GM23338 (cell line): Measurements from ENCODE around the gene USP15. TPM values are rescaled to one million over a fixed set of nuclear protein-coding genes. Genes with fewer than 3 reads are reported as not detected.
"Not testable (repeated sequence)": the region's sequence is repeated elsewhere in the genome, so short reads cannot be mapped to it uniquely, and the experiment has no call there.

Source experiments
- ATAC-seq: fragments of 200-7000 bp; cut with Tn5 transposase; 3 replicates; pipeline ENCODE4 v1.9.1; 2020
- DNase-seq: peaks from one replicate; pipeline ENCODE4 v3.0.0-alpha.2; 2015; ENCODE audit warnings: low spot score
- H2AFZ ChIP-seq: fragments of 200-600 bp; sonication (generic); 2 replicates; pipeline ENCODE4 v1.8.0; 2016; ENCODE audit warnings: antibody characterized with exemption, mild to moderate bottlenecking, moderate library complexity
- H3F3A ChIP-seq: fragments of 200-600 bp; sonication (generic); replicated peaks from 2 replicates; pipeline ENCODE4 v1.8.0; 2017; ENCODE audit warnings: antibody characterized with exemption, mixed run types, low read depth
- H3K27ac ChIP-seq: fragments of 200-600 bp; sonication (generic); 2 replicates; pipeline ENCODE4 v1.6.1; 2016; ENCODE audit warnings: low read depth
- H3K27me3 ChIP-seq: fragments of 200-600 bp; sonication (generic); 2 replicates; pipeline ENCODE4 v1.8.0; 2016; ENCODE audit warnings: mild to moderate bottlenecking, mixed run types, moderate library complexity; ENCODE audit not compliant: insufficient read depth
- H3K36me3 ChIP-seq: fragments of 200-600 bp; sonication (generic); 2 replicates; pipeline ENCODE4 v1.8.0; 2016; ENCODE audit warnings: mild to moderate bottlenecking; ENCODE audit not compliant: insufficient read depth
- H3K4me1 ChIP-seq: fragments of 200-600 bp; sonication (generic); 2 replicates; pipeline ENCODE4 v1.8.0; 2016; ENCODE audit warnings: mild to moderate bottlenecking, moderate library complexity; ENCODE audit not compliant: insufficient read depth
- H3K4me2 ChIP-seq: fragments of 200-600 bp; sonication (generic); 2 replicates; pipeline ENCODE4 v1.7.1; 2017; ENCODE audit warnings: mixed run types
- H3K4me3 ChIP-seq: fragments of 200-600 bp; sonication (generic); 2 replicates; pipeline ENCODE4 v1.6.1; 2016; ENCODE audit warnings: mixed run types
- H3K79me2 ChIP-seq: fragments of 200-600 bp; sonication (generic); replicated peaks from 2 replicates; pipeline ENCODE4 v1.8.0; 2017; ENCODE audit warnings: mild to moderate bottlenecking; ENCODE audit not compliant: insufficient read depth
- H3K9me2 ChIP-seq: fragments of 200-600 bp; sonication (generic); 2 replicates; pipeline ENCODE4 v1.8.0; 2017; ENCODE audit not compliant: insufficient read depth
- H4K20me1 ChIP-seq: fragments of 200-600 bp; sonication (generic); replicated peaks from 2 replicates; pipeline ENCODE4 v1.8.0; 2017; ENCODE audit warnings: mild to moderate bottlenecking; ENCODE audit not compliant: insufficient read depth
- H3K27ac Mint-ChIP-seq: 2 replicates; pipeline ENCODE4 v1.8.0; 2020; ENCODE audit warnings: inconsistent platforms, mild to moderate bottlenecking, moderate library complexity, mixed read lengths
- H3K27me3 Mint-ChIP-seq: 3 replicates; pipeline ENCODE4 v1.8.0; 2022; ENCODE audit warnings: low read depth, mild to moderate bottlenecking, moderate library complexity, mixed read lengths, inconsistent platforms; ENCODE audit not compliant: insufficient read depth, poor library complexity
- H3K36me3 Mint-ChIP-seq: 3 replicates; pipeline ENCODE4 v1.8.0; 2021; ENCODE audit warnings: low read depth, mild to moderate bottlenecking, inconsistent platforms, moderate library complexity, mixed read lengths
- H3K4me1 Mint-ChIP-seq: 3 replicates; pipeline ENCODE4 v1.8.0; 2020; ENCODE audit warnings: mild to moderate bottlenecking, inconsistent platforms, mixed read lengths
- H3K4me3 Mint-ChIP-seq: 3 replicates; pipeline ENCODE4 v1.8.0; 2021; ENCODE audit warnings: moderate library complexity, mild to moderate bottlenecking, inconsistent platforms, mixed read lengths
- H3K9me3 Mint-ChIP-seq: 3 replicates; pipeline ENCODE4 v1.8.0; 2020; ENCODE audit warnings: moderate library complexity, mild to moderate bottlenecking, inconsistent platforms, mixed read lengths
- EZH2phosphoT487 ChIP-seq: fragments of 200-600 bp; sonication (generic); IDR thresholded peaks from one replicate; pipeline ENCODE4 v1.8.1; 2018; ENCODE audit warnings: antibody characterized with exemption; ENCODE audit not compliant: unreplicated experiment
- NANOG ChIP-seq: IDR thresholded peaks from 2 replicates; pipeline ENCODE4 v1.6.1; 2016; ENCODE audit warnings: antibody characterized with exemption, borderline replicate concordance
- ZNF331 ChIP-seq: fragments of 250-450 bp; sonication (Bioruptor Pico); IDR thresholded peaks from 2 replicates; pipeline ENCODE4 v1.5.0; 2020; ENCODE audit warnings: low read depth, mild to moderate bottlenecking, moderate library complexity
- polyA plus RNA-seq: library from polyadenylated mRNA; unstranded; fragments of >200 nt; fragmentation: Nextera tagmentation; extraction: Ambion mirVana; gene quantifications from 2 replicates; pipeline ENCODE4 v1.2.1, GENCODE V29; 2016
- total RNA-seq: library from RNA; depleted of rRNA; stranded (reverse); fragments of >200 nt; shearing (Covaris generic); gene quantifications from 2 replicates; pipeline ENCODE4 v1.2.3, GENCODE V29; 2014
- TF ChIP-seq, protein P1 (sequence below): IDR thresholded peaks from one replicate; pipeline ENCODE4 v1.6.1; 2018; ENCODE audit warnings: antibody characterized with exemption; ENCODE audit not compliant: unreplicated experiment

The USP15 gene
- total and polyA plus RNA-seq, 2 experiments from 2014 or later = 29.5 to 60.3 TPM

DNA sequence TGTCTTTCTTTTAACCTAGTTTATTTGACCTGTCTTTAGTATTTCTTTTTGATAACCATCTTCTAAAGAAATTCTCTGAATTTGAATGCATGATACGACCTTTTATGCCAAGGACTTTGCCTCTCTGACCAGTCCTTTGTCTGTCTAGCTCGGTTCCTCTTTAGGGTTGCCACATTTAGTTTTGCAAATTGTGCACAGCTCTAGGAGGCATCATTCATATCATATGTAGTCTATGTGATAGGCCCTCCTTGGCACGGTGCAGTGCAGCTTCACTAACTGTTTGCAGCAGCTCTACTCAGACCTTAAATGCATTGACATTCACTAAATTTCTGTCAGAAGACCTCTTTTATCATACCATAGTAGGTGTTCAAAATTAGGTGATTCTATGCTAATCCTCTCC lies 75.6 kb downstream of the USP15 start (continued):
- TF ChIP-seq, protein P1, sequence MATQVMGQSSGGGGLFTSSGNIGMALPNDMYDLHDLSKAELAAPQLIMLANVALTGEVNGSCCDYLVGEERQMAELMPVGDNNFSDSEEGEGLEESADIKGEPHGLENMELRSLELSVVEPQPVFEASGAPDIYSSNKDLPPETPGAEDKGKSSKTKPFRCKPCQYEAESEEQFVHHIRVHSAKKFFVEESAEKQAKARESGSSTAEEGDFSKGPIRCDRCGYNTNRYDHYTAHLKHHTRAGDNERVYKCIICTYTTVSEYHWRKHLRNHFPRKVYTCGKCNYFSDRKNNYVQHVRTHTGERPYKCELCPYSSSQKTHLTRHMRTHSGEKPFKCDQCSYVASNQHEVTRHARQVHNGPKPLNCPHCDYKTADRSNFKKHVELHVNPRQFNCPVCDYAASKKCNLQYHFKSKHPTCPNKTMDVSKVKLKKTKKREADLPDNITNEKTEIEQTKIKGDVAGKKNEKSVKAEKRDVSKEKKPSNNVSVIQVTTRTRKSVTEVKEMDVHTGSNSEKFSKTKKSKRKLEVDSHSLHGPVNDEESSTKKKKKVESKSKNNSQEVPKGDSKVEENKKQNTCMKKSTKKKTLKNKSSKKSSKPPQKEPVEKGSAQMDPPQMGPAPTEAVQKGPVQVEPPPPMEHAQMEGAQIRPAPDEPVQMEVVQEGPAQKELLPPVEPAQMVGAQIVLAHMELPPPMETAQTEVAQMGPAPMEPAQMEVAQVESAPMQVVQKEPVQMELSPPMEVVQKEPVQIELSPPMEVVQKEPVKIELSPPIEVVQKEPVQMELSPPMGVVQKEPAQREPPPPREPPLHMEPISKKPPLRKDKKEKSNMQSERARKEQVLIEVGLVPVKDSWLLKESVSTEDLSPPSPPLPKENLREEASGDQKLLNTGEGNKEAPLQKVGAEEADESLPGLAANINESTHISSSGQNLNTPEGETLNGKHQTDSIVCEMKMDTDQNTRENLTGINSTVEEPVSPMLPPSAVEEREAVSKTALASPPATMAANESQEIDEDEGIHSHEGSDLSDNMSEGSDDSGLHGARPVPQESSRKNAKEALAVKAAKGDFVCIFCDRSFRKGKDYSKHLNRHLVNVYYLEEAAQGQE = no peak
- TF ChIP-seq NANOG (no peak), ZNF331 (CRISPR knock-in tag) (no peak), EZH2phosphoT487 (no peak)

DNA sequence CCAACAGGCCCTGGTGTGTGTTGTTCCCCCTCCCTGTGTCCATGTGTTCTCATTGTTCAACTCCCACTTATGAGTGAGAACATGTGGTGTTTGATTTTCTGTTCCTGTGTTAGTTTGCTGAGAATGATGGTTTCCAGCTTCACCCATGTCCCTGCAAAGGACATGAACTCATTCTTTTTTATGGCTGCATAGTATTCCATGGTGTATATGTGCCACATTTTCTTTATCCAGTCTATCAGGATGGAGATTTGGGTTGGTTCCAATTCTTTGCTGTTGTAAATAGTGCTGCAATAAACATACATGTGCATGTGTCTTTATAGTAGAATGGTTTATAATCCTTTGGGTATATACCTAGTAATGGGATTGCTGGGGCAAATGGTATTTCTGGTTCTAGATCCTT lies 77.4 kb downstream of the USP15 start:
- H3K9me2 ChIP-seq, DNase-seq, H3K4me3 Mint-ChIP-seq, H3K4me2 ChIP-seq, H3K27ac ChIP-seq, H3K4me3 ChIP-seq, H3K4me1 ChIP-seq, H3K4me1 Mint-ChIP-seq, H2AFZ ChIP-seq, H3K36me3 ChIP-seq, H3F3A ChIP-seq, H3K27me3 Mint-ChIP-seq, ATAC-seq, H3K27me3 ChIP-seq, H3K27ac Mint-ChIP-seq, H4K20me1 ChIP-seq: not testable (repeated sequence)
- H3K79me2 ChIP-seq = peaks cover 11% of the 10 kb centered on the region; the same call in 1 of the 2 replicates
- H3K9me3 Mint-ChIP-seq = peaks cover 18% of the 10 kb centered on the region; the same call in 2 of the 3 replicates
- H3K36me3 Mint-ChIP-seq = peaks cover 17% of the 10 kb centered on the region

DNA sequence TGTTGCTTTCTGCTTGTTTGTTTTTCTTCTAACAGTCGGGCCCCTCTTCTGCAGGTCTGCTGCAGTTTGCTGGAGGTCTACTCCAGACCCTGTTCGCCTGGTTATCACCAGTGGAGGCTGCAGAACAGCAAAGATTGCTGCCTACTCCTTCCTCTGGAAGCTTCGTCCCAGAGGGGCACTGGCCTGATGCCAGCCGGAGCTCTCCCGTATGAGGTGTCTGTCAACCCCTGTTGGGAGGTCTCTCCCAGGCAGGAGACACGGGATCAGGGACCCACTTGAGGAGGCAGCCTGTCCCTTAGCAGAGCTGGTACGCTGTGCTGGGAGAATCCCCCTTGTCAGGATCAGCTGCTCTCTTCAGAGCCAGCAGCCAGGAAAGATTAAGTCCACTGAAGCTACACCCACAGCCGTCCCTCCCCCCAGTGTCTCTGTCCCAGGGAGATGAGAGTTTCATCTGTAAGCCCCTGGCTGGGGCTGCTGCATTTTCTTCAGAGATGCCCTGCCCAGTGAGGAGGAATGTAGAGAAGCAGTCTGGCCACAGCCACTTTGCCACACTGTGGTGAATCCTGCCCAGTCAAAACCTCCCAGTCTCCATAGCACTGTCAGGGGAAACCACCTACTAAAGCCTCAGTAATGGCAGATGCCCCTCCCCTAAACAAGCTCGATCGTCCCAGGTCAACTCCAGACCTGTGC lies 82.6 kb downstream of the USP15 start:
- Mint-ChIP-seq H3K36me3 (peaks cover 38% of the 10 kb centered on the region), H3K9me3 (peaks cover 15% of the 10 kb centered on the region; the same call in 2 of the 3 replicates)
- H3K27me3 Mint-ChIP-seq, H2AFZ ChIP-seq, DNase-seq, H3K4me3 ChIP-seq, H3K27ac ChIP-seq, H4K20me1 ChIP-seq, H3K36me3 ChIP-seq, H3K4me1 Mint-ChIP-seq, H3K27me3 ChIP-seq, H3K27ac Mint-ChIP-seq, H3F3A ChIP-seq, H3K4me1 ChIP-seq, H3K4me3 Mint-ChIP-seq, H3K9me2 ChIP-seq, H3K4me2 ChIP-seq, ATAC-seq: not testable (repeated sequence)
- H3K79me2 ChIP-seq = peaks cover 11% of the 10 kb centered on the region; the same call in 1 of the 2 replicates

DNA sequence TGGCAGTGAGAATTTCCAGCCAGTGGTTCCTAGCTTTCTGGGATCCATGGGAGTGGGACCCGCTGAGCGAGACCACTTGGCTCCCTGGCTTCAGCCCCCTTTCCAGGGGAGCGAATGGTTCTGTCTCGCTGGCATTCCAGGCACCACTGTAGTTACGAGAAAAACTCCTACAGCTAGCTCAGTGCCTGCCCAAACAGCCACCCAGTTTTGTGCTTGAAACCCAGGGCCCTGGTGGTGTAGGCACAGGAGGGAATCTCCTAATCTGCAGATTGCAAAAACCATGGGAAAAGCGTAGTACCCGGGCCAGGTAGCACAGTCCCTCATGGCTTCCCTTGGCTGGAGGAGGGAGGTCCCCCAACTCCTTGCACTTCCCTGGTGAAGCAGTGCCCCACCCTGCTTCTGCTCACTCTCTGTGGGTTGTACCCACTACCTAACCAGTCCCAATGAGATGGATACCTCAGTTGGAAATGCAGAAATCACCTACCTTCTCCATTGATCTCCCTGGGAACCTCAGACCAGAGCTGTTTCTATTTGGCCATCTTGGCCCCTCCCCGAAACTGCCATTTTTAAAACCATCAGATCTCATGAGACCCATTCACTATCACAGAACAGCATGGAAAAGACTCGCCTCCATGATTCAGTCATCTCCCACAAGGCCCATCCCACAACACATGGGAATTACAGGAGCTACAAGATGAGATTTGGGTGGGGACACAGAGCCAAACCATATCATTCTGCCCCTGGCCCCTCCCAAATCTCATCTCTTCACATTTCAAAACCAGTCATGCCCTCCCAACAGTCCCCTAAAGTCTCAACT lies 83.3 kb downstream of the USP15 start:
- not testable (repeated sequence) for H3K4me2 ChIP-seq, ATAC-seq, H3K4me1 Mint-ChIP-seq, H3F3A ChIP-seq, H3K27ac ChIP-seq, H3K27me3 ChIP-seq, DNase-seq, H3K36me3 ChIP-seq, H3K27me3 Mint-ChIP-seq, H3K4me1 ChIP-seq, H2AFZ ChIP-seq, H3K4me3 ChIP-seq, H3K9me3 Mint-ChIP-seq, H3K4me3 Mint-ChIP-seq, H3K27ac Mint-ChIP-seq, H4K20me1 ChIP-seq, H3K9me2 ChIP-seq
- peaks cover 11% of the 10 kb centered on the region; the same call in 1 of the 2 replicates for H3K79me2 ChIP-seq
- peaks cover 31% of the 10 kb centered on the region for H3K36me3 Mint-ChIP-seq

DNA sequence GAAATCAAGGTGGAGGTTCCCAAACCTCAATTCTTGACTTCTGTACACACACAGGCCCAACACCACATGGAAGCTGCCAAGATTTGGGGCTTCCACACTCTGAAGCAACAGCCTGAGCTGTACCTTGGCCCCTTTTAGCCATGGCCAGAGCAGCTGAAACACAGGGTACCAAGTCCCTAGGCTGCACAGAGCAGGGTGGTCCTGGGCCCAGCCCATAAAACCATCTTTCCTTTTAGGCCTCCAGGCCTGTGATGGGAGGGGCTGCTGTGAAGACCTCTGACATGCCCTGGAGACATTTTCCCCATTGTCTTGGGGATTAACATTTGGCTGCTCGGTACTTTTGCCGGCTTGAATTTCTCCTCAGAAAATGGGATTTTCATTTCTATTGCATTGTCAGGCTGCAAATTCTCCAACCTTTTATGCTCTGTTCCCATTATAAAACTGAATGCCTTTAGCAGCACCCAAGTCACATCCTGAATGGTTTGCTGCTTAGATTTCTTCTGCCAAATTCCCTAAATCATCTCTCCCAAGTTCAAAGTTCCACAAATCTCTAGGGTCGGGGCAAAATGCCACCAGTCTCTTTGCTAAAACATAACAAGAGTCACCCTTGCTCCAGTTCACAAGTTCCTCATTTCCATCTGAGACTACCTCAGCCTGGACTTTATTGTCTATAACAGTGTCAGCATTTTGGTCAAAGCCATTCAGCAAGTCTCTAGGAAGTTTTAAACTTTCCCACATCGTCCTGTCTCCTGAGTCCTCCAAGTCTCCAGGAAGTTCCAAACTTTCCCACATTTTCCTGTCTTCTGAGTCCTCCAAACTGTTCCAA lies 84.7 kb downstream of the USP15 start:
- not testable (repeated sequence) for DNase-seq, H3K4me3 ChIP-seq, H3K27me3 ChIP-seq, H3F3A ChIP-seq, H3K36me3 ChIP-seq, H3K27ac ChIP-seq, H3K9me3 Mint-ChIP-seq, ATAC-seq, H3K27ac Mint-ChIP-seq, H3K4me1 ChIP-seq, H3K27me3 Mint-ChIP-seq, H3K4me2 ChIP-seq, H2AFZ ChIP-seq, H3K79me2 ChIP-seq, H3K4me1 Mint-ChIP-seq, H3K9me2 ChIP-seq, H3K4me3 Mint-ChIP-seq, H4K20me1 ChIP-seq
- peaks cover 31% of the 10 kb centered on the region for H3K36me3 Mint-ChIP-seq
